DOHH2 (cell line): Measurements from ENCODE around the gene ERC2.

Source experiments
- H3F3A ChIP-seq: fragments of 200-600 bp; sonication (generic), shearing (Covaris generic); 2 replicates; pipeline ENCODE4 v1.6.0; 2016; ENCODE audit warnings: antibody characterized with exemption, mild to moderate bottlenecking; ENCODE audit not compliant: control insufficient read depth, insufficient read depth
- H3K27ac ChIP-seq: fragments of 200-600 bp; sonication (generic); 2 replicates; pipeline ENCODE4 v1.5.1; 2014; ENCODE audit warnings: low read depth, mild to moderate bottlenecking, low read length, moderate library complexity
- H3K27me3 ChIP-seq: fragments of 200-600 bp; sonication (generic); 2 replicates; pipeline ENCODE4 v1.6.1; 2014; ENCODE audit warnings: mild to moderate bottlenecking, low read length, mixed read lengths; ENCODE audit not compliant: control insufficient read depth
- H3K36me3 ChIP-seq: fragments of 200-600 bp; sonication (generic); 2 replicates; pipeline ENCODE4 v1.6.1; 2014; ENCODE audit warnings: mild to moderate bottlenecking, low read length, moderate library complexity, mixed read lengths; ENCODE audit not compliant: control insufficient read depth
- H3K4me1 ChIP-seq: fragments of 200-600 bp; sonication (generic); 2 replicates; pipeline ENCODE4 v1.6.1; 2014; ENCODE audit warnings: mild to moderate bottlenecking, low read length, mixed read lengths; ENCODE audit not compliant: control insufficient read depth
- H3K4me2 ChIP-seq: fragments of 200-600 bp; sonication (generic); 2 replicates; pipeline ENCODE4 v1.6.0; 2014; ENCODE audit warnings: mild to moderate bottlenecking, low read length, moderate library complexity
- H3K4me3 ChIP-seq: fragments of 200-600 bp; sonication (generic); 2 replicates; pipeline ENCODE4 v1.5.1; 2014; ENCODE audit warnings: mild to moderate bottlenecking, low read length, mixed read lengths
- H3K79me2 ChIP-seq: fragments of 200-600 bp; sonication (generic); 2 replicates; pipeline ENCODE4 v1.6.1; 2014; ENCODE audit warnings: mild to moderate bottlenecking, low read length, mixed read lengths; ENCODE audit not compliant: control insufficient read depth
- H3K9me2 ChIP-seq: fragments of 200-600 bp; sonication (generic); replicated peaks from 2 replicates; pipeline ENCODE4 v1.6.1; 2014; ENCODE audit warnings: mild to moderate bottlenecking, low read length, mixed read lengths; ENCODE audit not compliant: control insufficient read depth
- H3K9me3 ChIP-seq: fragments of 200-600 bp; sonication (generic); 2 replicates; pipeline ENCODE4 v1.6.1; 2014; ENCODE audit warnings: antibody characterized with exemption, low read length, mixed read lengths; ENCODE audit not compliant: control insufficient read depth, insufficient read depth
- H4K20me1 ChIP-seq: fragments of 200-600 bp; sonication (generic); 2 replicates; pipeline ENCODE4 v1.6.0; 2014; ENCODE audit warnings: low read depth, mild to moderate bottlenecking, antibody characterized with exemption, low read length, moderate library complexity; ENCODE audit not compliant: control insufficient read depth, insufficient read depth
- EZH2phosphoT487 ChIP-seq: fragments of 200-600 bp; sonication (generic); IDR thresholded peaks from 2 replicates; pipeline ENCODE4 v1.6.1; 2017; ENCODE audit warnings: borderline replicate concordance, mild to moderate bottlenecking, antibody characterized with exemption, low read length, moderate library complexity, mixed read lengths
- TF ChIP-seq, protein P1 (sequence below): fragments of 200-600 bp; sonication (generic); IDR thresholded peaks from one replicate; pipeline ENCODE4 v1.5.1; 2014; ENCODE audit warnings: antibody characterized with exemption, mild to moderate bottlenecking, low read depth, low read length; ENCODE audit not compliant: poor library complexity, severe bottlenecking

ERC2 gene

DNA sequence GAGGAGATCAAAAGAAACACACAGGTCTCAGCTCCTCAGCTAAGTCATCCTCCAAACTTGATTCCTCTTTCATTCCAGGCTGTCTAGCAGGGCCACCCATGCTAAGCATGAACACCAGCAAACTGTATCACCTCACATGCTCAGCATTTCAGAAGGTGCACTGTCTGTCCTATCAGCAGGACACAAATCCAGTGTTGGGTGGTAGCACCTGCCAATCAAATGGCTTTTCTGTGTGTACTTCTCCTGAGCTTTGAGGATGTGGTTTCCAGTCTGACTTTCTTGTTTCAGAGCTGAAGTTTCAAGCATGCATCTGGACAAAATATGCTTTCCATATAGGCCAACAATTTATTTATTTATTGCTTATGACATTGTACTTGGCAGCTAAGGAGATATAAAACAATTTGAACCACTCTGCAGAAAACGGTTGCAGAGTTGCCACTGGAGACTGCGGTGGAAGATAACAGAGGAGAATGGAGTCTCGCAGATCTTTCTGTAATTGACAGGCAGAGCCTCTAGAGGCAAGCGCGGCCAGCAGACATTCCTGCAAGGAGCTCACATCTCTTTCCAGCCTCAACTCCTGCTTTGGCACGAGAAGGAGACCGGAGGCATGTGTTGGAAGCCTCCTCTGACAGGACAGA is 814.0 kb downstream of the ERC2 start:
- H3K79me2 ChIP-seq = no peaks in the 10 kb centered on the region
- no peaks in the 10 kb centered on the region for H3K9me3 ChIP-seq
- no peaks in the 10 kb centered on the region for H3K36me3 ChIP-seq
- H3K27me3 ChIP-seq = no peaks in the 10 kb centered on the region
- no peak overlapping the region for H3K27ac ChIP-seq
- H3K4me3 ChIP-seq = no peak overlapping the region
- H3K4me1 ChIP-seq = no peaks in the 10 kb centered on the region
- H3F3A ChIP-seq = no peaks in the 10 kb centered on the region
- no peaks in the 10 kb centered on the region for H3K9me2 ChIP-seq
- no peak for TF ChIP-seq EZH2phosphoT487
- TF ChIP-seq, protein P1, sequence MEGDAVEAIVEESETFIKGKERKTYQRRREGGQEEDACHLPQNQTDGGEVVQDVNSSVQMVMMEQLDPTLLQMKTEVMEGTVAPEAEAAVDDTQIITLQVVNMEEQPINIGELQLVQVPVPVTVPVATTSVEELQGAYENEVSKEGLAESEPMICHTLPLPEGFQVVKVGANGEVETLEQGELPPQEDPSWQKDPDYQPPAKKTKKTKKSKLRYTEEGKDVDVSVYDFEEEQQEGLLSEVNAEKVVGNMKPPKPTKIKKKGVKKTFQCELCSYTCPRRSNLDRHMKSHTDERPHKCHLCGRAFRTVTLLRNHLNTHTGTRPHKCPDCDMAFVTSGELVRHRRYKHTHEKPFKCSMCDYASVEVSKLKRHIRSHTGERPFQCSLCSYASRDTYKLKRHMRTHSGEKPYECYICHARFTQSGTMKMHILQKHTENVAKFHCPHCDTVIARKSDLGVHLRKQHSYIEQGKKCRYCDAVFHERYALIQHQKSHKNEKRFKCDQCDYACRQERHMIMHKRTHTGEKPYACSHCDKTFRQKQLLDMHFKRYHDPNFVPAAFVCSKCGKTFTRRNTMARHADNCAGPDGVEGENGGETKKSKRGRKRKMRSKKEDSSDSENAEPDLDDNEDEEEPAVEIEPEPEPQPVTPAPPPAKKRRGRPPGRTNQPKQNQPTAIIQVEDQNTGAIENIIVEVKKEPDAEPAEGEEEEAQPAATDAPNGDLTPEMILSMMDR = no peak
- H3K4me2 ChIP-seq = no peak overlapping the region
- H4K20me1 ChIP-seq = no peaks in the 10 kb centered on the region

DNA sequence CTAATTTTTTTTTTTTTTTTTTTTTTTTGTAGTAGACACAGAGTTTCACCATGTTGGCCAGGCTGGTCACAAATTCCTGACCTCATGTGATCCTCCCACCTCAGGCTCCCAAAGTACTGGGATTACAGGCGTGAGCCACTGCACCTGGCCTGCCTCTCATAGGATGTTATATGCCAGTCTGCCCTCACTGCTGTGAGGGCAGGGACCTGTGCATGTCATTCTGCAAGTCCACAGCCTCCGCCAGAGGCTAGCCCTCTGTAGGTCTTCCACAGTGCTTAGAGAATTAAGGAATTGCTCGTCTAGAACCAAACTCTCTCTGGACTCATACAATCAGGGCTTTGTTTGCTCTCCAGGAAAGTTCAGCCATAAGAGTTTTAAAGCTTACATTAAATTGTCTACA is 817.3 kb downstream of the ERC2 start:
- Histone ChIP-seq H4K20me1 (no peaks in the 10 kb centered on the region), H3K79me2 (no peaks in the 10 kb centered on the region), H3K27me3 (no peaks in the 10 kb centered on the region), H3K4me1 (no peaks in the 10 kb centered on the region), H3K36me3 (no peaks in the 10 kb centered on the region), H3K4me2 (no peak overlapping the region), H3K4me3 (no peak overlapping the region), H3K9me2 (no peaks in the 10 kb centered on the region), H3K9me3 (no peaks in the 10 kb centered on the region), H3F3A (no peaks in the 10 kb centered on the region), H3K27ac (no peak overlapping the region)
- TF ChIP-seq EZH2phosphoT487 = no peak
- TF ChIP-seq, protein P1 = no peak

DNA sequence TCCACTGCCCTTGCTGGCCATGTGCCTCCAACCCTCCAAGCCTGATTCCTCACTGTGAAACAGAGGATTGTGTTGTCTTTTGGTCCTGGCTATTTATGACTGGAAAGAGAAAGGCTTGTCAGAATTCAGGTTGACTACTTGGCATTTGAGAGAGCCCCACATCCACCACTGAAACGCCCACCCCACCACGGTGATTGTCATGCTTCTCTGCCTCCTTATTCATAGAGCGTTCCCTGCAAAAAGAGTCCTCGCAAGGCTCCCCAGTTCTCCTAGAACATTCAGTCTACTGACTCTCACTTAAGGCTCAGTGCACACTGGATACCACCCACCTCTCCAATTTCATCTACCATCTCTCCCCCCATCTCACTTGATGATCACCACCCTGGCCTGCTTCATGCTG is 818.3 kb downstream of the ERC2 start:
- Histone ChIP-seq H3K4me2 (no peak overlapping the region), H3K36me3 (no peaks in the 10 kb centered on the region), H3K27ac (no peak overlapping the region), H4K20me1 (no peaks in the 10 kb centered on the region), H3K4me1 (no peaks in the 10 kb centered on the region), H3K9me2 (no peaks in the 10 kb centered on the region), H3K9me3 (no peaks in the 10 kb centered on the region), H3F3A (no peaks in the 10 kb centered on the region), H3K27me3 (no peaks in the 10 kb centered on the region), H3K4me3 (no peak overlapping the region), H3K79me2 (no peaks in the 10 kb centered on the region)
- TF ChIP-seq EZH2phosphoT487 = no peak
- TF ChIP-seq, protein P1 = no peak
